GM15510 (cell line): Measurements from ENCODE around the gene PHF20.
A peak's percentile ranks its signal among the peaks of the same experiment; 100 is the strongest.

Experiments
- POLR2A ChIP-seq: IDR thresholded peaks from 3 replicates; pipeline ENCODE4 v1.6.1; 2011; ENCODE audit warnings: borderline replicate concordance; ENCODE audit not compliant: insufficient read length; ENCODE audit errors: extremely low read depth

PHF20 gene

GRCh38 chr20:35735826-35736470 is 35.9 kb upstream of the PHF20 start:
- TF ChIP-seq POLR2A = no peak

GRCh38 chr20:35737865-35738333 is 33.9 kb upstream of the PHF20 start:
- TF ChIP-seq POLR2A = no peak

- no peak for TF ChIP-seq POLR2A
Measured at GRCh38 chr20:35738410-35739179, 33.2 kb upstream of the PHF20 start.

GRCh38 chr20:35739294-35740163 is 32.3 kb upstream of the PHF20 start:
- no peak for TF ChIP-seq POLR2A

- TF ChIP-seq POLR2A = peak; percentile 82
Measured at GRCh38 chr20:35741892-35742740, 29.7 kb upstream of the PHF20 start, which contains the start of gene RBM39. Gene RBM39, minus strand, starts transcription at chr20:35742260. Its CDS starts 1,386 bp downstream, at chr20:35740874.

GRCh38 chr20:35742741-35743523 is 28.9 kb upstream of the PHF20 start:
- peak; percentile 41 for TF ChIP-seq POLR2A

- TF ChIP-seq POLR2A = no peak
Measured at GRCh38 chr20:35743693-35744491, 27.9 kb upstream of the PHF20 start.

GRCh38 chr20:35750611-35751010 is 21.2 kb upstream of the PHF20 start:
- no peak for TF ChIP-seq POLR2A

- TF ChIP-seq POLR2A = no peak
Measured at GRCh38 chr20:35756404-35756803, 15.4 kb upstream of the PHF20 start.

- no peak for TF ChIP-seq POLR2A
Measured at GRCh38 chr20:35757098-35757705, 14.6 kb upstream of the PHF20 start.

- no peak for TF ChIP-seq POLR2A
Measured at GRCh38 chr20:35762461-35762860, 9.4 kb upstream of the PHF20 start.

- TF ChIP-seq POLR2A = no peak
Measured at GRCh38 chr20:35766843-35767242, 5.0 kb upstream of the PHF20 start.
